Inflammatory macrophage treated with lipopolysaccharide for 4 hours (primary cell): Measurements from ENCODE around the gene TGIF1.
A peak's percentile ranks its signal among the peaks of the same experiment; 100 is the strongest.

Experiments used
- DNase-seq: peaks from one replicate; pipeline ENCODE4 v3.0.0-alpha.2; 2020

Gene TGIF1

DNA sequence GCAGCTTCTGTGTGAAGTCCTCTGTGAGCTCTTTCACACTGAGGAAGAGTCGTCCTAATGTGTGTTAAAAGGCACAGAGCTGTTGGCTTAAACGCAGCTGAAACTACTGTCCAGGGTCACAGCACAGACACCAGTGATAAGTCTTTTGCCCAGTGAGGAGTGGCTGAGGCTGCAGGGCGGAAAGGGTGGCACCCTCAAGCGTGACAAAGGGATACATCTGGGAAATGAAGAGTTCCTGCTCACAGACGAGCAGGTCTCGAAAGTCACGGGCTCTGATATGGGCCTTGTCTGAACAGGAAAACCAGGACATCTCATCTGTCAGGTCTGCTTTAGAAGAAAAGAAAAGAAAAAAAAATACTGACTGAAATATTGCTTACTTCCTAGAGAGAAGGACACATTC lies 36.5 kb downstream of the TGIF1 start:
- DNase-seq: no peak

DNA sequence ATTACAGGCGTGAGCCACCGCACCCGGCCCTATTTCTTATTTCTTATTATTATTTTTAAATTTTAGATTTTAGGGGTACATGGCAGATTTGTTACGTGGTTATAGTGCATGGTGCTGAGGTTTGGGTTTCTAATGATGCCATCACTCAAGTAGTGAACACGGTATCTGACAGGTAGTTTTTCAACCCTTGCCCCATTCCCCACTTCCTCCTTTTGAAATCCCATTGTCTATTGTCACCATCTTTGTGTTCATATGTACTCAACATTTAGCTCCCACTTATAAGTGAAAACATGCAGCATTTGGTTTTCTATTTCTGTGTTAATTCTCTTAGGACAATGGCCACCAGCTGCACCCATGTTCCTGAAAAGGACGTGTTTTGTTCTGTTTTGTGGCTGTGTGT lies 39.5 kb downstream of the TGIF1 start:
- no peak for DNase-seq

DNA sequence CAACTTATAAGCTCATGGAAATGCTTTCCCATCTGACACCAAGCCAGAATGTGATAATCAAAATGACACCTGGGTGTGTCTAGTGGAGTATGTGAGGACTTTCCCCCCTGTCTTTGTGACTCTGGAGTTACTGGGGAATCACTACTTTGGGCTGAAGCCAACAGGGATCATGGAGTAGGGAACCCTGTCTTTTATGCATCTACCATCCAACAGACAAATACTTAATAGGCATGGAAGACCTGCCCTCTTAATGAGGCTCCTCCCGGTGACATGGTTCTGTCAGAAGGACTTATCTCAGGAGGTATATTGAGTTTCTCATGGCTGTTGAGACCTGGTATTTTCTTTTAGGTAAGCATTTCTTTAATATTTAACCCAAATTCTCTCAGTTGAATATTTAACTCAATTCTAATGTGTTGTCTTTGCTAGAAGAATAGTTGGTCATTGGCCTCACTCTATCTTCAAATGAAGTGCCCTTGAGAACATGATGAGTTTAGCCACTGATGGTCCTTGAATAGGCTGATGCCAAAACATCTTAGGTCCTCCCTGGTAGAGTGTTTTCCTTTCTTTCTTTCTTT lies 42.1 kb downstream of the TGIF1 start:
- no peak for DNase-seq

DNA sequence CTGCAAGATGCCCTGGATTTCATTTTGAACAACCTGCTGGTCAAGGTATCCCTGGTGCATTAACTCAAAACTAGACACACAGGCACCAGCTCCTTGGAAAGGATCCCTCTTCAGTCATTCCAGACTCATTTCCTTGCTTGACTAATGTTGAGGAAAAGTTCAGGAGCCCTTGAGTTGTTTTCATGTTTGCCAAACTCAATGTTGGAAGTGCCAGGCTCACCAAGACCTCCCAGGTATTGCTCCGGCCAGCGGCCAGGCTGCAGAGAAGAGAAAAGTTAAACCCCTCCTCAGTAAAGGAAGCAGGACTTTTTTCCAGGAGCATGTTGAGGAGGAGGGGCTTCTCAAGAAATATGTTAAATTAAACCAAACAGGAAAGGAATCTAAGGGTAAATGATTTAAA lies 42.7 kb downstream of the TGIF1 start:
- DNase-seq: no peak

DNA sequence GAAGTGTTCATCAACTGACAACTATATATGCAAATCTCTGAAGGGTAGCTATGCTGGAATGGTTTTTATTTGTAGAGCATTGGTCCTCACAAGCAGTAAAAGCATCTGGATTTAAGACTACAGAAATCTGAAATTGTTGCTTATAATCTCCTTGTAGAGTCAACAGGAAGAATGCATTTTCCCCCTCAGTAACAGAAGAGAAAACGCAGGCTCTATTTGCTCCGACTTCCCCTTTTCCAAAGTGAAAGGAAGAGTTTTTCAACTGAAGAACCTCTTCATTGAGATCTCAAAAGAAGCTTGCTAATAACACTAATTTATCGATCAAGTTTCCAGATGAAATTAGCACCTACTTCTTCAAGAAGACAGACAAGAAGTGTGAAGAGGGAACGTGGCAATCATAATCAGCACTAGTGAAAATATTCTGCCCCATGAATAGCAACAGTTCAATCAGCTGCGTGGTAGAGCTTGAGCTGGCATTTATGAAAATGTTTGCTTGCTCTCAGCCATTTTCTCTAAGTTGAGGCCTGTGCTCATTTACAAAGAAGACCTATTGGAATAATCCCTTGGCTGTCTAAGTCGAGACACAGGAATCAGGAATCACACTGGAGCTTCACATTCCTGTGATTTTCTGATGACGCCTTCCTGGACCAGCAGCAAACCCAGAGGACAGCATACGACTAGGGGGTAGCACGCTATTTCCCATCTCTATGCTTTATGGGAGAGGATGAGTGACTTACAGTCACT lies 43.7 kb downstream of the TGIF1 start:
- DNase-seq: peak; percentile 53

DNA sequence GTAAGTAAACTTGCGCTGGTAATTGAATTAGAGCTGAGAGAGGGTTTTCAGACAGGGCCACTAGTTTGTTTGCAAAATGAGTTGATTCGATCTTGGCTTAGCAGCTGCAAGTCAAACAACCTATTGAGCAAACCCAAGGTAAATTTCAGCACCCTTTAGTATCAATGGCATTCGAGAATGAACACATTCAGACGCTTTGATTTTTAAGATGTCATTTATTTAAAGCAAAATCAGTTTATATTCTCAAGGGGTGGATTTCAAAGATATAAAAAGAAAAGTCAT lies 44.2 kb downstream of the TGIF1 start:
- DNase-seq: no peak

DNA sequence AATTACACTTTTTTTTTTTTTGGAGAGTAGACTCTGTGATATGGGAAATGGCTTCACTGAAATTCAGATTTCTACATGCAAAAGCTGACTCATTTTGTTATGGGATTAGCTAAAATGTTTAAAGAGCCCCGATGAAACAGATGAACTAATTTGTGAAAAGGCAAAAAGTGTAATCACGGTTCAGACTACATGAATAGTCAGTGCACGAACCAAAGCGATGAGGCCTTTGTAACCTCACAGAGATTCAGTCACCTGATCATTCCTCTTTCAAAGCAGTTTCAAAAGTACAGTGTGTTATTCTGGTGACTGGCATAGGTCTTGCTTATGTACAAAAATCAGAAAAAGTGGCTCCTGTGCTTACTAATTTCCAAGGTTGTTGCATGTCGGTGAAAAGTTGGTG lies 44.6 kb downstream of the TGIF1 start:
- DNase-seq: peak; percentile 26

DNA sequence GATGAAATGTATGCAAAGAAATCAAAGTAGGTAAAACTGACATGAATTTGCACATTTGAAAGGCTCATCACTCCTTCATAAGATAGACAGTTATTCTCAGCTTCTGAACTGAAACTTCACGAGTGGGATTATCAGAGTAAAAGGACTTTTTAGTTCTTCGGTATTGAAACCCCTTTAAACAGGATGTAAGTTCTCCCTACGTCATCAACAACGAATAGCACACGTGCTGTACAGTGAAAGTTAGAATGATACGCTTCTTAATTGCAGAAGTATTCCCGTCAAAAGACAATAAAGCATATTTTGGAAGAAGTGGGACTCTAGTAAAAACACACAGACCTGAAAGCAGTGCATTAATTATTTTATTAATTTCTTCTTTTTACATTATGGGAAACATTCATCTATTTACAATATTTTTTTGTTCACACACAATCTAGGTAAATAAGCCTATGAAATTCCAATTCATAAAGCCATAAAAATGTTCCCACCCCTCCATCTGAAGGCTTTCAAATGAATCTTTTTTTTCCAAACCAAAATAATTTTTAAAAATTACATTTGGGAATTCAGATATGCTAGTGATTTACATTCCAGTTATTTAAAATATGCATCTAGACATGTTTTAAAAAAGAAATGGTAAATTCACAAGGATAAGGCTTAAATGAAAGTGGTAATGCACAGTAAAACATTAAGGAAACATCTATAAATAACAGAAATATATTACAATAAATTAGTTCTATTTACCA lies 45.9 kb downstream of the TGIF1 start:
- DNase-seq: peak; percentile 44

DNA sequence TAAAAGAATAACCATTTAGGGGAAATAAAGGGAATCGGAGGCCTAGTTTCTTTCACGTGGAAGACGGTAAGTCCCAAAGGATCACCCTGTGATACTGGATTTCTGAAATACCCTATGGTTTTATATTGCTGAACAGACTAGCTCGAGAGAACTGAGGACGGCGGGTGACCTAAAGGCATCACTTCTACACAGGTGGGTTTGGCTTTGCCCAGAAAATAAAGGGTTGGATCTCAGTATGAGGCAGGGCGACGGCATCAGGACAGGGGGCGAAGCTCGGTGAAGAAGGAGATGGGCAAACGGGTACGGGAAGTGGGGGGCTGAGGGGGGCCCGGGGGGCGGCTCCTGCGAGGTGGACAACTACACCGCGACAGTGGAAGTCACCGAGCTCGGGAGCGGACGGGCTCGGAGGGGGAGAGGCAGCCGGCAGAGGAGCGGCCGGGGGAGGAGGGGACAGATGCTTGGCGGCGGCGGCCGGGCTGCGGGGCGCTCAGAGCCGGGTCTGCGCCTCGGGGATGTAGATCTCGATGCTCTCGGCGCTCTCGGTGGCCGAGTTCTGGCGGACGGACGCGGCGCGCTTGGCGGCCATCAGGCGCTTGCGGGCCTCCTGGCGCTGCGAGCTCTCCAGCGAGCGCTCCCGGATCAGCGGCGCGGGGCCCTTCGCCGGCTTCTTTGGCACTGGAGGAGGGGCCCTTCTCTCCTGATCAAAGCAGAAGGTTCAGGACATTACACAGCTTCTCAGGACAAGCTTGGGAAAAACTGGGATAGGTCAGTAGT lies 48.9 kb downstream of the TGIF1 start:
- no peak for DNase-seq

DNA sequence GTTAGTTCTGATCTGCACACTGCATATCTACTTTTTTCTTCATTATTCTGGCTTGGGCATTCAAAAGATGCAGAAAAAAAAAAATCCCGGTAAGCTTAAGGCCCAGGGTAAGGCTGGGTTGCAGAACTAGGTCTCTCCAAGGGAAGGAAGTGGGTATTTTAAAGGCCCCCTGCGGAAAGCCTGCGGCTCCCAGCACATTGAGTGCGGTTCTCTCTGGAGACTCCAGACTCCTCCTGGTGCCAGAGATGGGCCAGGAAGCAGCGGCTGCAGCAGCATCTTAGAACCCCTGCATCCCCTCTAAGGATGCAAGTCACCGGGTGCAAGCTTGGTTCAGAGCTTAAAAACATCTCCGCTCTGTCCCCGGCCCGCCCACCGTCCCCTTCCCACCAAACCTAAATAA lies 49.5 kb downstream of the TGIF1 start:
- no peak for DNase-seq

DNA sequence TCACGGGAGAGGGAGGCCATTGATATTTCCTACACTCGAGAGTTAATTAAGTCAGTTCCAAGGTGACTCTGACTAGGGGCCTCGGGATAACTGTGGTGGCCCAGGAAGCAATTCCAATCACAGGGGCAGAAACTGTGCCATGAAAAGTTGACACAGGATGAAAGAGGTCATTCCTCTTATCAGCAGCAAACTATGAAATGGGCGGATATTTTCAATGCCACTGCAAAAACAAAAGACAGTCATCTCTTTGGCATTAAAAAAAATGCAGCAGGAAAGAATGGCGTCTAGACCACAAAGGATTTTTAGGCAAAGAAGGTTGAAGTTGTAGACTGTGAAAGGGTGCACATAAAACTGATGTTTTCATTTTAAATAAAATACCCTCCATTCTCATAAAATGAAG lies 50.0 kb downstream of the TGIF1 start:
- DNase-seq: no peak

DNA sequence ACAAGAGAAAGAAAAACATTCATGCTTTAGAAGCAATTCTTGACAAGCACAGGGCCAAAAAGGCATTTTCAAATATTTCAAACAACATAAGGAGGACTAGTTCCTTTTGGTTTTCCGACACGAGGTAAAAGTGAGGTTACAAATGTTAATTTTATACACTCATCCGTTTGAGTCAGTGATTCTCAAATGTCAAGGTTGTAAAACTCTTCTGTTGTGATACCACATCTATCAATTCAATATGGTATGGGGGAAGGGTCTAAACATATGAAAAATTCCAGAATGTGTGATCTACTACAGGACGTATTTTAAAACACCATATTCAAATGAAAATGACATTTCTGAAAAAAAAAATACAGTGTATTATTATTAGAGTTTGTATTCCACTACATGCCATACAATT lies 52.7 kb downstream of the TGIF1 start:
- DNase-seq: no peak

DNA sequence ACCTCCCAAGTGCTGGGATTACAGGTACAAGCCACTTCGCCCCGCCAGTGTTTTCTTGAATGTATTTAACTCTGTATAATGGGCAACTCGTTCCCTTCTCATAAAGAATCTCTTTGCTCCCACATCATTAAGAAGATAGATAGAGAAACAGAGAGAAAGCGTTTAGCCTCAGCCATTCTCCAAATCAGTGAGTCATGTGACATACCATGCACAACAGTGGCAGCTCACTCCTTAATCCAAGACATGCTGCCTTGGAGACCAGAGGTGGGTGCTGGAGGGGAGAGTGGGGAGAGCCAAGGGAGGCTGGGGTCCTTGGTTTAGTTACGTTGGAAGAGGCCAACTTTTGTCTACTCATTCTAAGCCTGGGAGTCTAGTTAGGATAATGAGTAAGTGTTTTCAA lies 54.7 kb downstream of the TGIF1 start:
- DNase-seq: no peak

DNA sequence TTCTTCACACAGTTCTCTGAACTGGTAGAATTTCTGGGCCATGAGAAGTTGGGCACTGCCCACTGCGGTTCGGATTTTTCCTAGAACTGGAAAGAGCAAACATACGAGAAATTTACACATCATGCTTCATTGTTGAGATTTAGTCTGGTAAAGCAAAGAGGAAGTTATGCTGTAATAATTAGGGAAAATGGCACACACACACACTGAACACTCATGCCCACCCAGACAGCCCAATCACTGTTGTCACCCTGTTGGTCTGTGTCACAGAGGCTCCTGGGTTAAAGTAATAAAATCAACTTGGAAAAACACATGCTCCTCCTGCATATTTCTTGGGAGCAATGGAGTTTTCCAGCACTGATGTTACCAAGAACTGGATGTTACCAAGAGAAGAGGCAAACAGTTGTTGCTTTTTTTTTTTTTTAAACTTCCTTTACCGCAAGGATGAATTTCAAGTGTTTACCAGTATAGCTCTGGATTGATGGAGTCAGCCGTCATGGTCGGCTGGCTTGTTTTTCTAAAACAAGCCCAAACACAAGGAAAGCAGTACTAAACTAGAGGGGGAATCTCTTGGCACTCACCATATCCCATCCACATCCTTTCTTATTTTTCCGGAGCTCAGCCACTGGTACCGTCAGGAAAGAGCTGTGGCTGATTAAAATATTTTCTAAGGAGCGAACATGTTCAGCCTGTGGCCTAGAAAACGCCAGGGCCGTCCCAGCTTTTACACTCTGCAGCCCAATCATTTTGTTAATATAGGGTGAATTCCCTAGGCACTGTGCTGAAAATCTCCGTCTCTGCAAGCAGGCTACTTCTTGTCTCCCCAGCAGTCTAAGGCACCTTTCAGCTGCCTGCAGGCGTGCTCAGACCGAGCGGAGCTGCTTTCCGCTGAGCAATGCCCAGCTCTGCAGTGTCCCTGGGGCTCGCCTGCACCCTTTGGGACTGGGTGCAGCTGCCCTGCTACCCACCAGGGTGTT lies 58.9 kb downstream of the TGIF1 start:
- peak; percentile 54 for DNase-seq
